Astrocyte of the cerebellum (primary cell): ENCODE results near the gene TRIM29.

Experiments
- DNase-seq: peaks from one replicate; pipeline ENCODE4 v3.0.0-alpha.2; 2011; ENCODE audit warnings: low read depth
- H3K4me3 ChIP-seq: 2 replicates; pipeline ENCODE4 v1.5.1; 2011; ENCODE audit warnings: mild to moderate bottlenecking, low read depth, low read length, moderate library complexity
- in situ Hi-C: cut with HindIII; loops from 2 replicates; pipeline ENCODE4 v1.10.0; 2017; ENCODE audit warnings: low sequenced_read_pairs
- TF ChIP-seq, protein P1 (sequence below): IDR thresholded peaks from 2 replicates; pipeline ENCODE4 v1.5.1; 2012; ENCODE audit warnings: low read length, low read depth, moderate library complexity, mild to moderate bottlenecking; ENCODE audit errors: missing control alignments

TRIM29 gene, protein sequence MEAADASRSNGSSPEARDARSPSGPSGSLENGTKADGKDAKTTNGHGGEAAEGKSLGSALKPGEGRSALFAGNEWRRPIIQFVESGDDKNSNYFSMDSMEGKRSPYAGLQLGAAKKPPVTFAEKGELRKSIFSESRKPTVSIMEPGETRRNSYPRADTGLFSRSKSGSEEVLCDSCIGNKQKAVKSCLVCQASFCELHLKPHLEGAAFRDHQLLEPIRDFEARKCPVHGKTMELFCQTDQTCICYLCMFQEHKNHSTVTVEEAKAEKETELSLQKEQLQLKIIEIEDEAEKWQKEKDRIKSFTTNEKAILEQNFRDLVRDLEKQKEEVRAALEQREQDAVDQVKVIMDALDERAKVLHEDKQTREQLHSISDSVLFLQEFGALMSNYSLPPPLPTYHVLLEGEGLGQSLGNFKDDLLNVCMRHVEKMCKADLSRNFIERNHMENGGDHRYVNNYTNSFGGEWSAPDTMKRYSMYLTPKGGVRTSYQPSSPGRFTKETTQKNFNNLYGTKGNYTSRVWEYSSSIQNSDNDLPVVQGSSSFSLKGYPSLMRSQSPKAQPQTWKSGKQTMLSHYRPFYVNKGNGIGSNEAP

DNA sequence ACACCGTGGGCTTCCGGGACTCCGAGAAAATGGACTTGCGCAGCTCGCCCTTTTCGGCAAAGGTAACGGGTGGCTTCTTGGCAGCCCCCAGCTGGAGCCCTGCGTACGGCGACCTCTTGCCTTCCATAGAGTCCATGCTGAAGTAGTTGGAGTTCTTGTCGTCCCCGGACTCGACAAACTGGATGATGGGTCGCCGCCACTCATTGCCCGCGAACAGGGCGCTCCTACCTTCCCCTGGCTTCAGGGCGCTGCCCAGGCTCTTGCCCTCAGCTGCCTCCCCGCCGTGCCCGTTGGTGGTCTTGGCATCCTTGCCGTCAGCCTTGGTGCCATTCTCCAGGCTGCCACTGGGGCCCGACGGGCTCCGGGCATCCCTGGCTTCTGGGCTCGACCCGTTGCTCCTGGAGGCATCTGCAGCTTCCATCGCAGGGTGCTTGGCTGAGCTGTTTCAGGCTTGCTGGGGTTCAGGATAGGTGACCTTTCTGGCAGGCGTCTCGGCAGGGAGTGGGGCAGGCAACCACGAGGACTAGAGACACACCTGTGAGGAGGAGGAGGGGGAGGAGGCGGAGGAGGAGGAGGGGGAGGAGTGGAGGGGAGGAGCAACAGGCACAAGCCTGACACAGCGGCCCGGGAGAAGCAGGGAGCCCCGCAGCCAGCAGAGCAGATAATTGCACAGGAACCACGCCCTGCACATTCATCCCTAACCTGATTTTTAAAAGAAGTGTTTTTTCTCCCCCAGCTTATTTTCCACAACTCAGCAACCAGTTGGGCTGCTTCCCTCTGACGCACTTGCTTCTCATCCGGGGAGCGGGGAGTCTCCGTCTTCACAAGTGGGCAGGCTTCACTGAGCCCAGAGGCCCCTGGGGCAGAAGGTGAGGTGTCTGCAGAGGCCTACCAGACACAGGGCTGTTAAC, at the start of gene TRIM29:
Gene TRIM29 (minus strand): TSS at position 503 of the 911 bp plus-strand sequence. CDS start 82 bp downstream, at position 421.
- H3K4me3 ChIP-seq: no peak within 1 kb of the TSS
- in situ Hi-C loops: no loop called here
- no peak for DNase-seq
- TF ChIP-seq, protein P1, sequence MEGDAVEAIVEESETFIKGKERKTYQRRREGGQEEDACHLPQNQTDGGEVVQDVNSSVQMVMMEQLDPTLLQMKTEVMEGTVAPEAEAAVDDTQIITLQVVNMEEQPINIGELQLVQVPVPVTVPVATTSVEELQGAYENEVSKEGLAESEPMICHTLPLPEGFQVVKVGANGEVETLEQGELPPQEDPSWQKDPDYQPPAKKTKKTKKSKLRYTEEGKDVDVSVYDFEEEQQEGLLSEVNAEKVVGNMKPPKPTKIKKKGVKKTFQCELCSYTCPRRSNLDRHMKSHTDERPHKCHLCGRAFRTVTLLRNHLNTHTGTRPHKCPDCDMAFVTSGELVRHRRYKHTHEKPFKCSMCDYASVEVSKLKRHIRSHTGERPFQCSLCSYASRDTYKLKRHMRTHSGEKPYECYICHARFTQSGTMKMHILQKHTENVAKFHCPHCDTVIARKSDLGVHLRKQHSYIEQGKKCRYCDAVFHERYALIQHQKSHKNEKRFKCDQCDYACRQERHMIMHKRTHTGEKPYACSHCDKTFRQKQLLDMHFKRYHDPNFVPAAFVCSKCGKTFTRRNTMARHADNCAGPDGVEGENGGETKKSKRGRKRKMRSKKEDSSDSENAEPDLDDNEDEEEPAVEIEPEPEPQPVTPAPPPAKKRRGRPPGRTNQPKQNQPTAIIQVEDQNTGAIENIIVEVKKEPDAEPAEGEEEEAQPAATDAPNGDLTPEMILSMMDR: no peak

DNA sequence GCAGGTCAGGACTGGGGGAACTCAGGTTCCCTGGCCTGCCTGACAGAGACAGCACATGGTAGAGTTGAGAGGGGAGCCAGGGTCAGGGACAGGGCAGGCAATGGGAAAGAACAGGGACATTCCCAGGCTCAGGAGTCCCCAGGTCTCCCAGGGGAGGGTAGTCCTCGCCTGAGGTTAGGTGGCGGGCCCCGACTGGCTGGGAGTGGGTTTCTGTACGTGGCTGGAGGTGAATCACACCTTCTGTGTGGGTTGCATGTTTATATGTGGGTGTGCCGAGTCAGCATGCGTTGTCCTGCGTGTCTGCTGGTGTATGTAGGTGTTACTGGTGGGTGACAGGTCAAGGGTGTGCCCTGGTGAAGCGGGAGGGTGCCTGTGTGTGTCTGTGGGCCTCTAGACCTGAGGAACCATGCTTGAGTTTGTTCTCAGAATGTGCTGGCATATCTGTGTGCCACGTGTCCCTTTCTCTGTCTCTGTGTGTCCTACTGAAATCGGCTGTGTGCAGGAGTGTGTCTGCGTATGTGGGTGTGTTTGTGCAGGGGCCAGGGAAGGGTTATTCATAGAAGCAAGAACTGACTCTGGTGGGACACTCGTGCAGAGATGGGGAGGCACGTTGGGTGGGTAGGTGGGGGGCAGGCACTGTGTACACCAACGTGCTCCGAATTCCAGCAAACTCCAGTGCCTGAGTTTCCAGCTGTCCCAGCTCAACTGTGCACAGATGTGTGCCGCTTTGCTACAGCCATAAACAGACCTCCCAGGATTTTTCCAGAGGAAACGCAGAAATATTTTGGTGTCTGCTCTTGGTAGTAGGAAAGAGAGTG, 49.1 kb upstream of the TRIM29 start:
- H3K4me3 ChIP-seq: no peak overlapping the region
- TF ChIP-seq, protein P1: no peak
- DNase-seq: no peak
- in situ Hi-C loops: no loop called here

DNA sequence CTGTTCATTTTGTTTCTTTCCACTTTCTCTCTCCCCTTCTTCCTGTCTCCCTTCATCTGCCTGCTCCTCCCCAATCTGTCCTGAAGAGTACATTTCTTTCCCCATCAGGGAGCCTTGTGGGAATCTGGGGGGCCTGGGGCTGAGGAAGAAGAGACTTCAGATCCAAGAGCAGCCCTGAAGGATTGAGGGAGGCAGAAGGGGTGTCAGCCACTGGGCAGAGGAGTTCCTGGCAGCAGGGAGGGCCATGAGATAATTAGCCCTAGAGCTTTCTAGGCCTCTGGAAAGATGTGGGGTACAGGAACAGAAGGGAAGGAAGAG, 48.5 kb upstream of the TRIM29 start:
- H3K4me3 ChIP-seq: no peak overlapping the region
- in situ Hi-C loops: no loop called here
- TF ChIP-seq, protein P1: no peak
- no peak for DNase-seq

DNA sequence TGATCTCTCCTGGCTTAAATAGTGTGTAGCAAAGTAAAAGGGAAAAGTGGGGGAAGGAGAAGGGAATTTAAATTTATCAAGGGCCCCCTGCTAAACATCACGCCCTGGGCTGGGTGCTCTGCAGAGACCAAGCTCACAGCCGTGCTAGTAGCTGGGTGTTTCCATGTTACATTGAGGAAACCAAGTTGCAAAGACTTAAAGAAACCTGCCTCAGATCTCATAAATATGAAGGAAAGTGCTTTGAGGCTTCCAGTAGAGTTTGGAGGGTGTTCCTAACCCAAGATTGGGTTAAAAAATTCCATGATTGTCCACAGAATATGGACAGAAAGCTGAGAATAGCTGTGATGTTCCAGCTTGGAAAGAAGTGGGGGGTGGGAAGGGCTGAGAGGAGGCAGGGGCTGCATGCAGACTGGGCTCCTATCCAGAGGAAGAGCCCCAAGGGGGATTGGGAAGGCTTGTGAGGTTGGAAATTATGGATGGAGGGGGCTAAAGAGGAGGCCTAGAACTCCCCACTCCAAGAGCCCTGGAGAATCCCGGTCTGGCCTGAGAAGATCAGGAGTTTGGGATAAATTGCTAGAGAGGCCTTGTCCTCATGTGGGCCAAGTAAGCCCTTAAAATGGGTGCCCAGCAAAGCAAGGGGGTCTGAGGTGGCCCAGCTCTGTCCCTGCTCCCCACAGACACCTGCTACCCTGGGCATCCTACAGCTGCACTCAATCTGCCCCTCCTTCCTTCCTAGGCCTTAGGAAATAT, 48.0 kb upstream of the TRIM29 start:
- no peak for DNase-seq
- no peak overlapping the region for H3K4me3 ChIP-seq
- in situ Hi-C loops: no loop called here
- TF ChIP-seq, protein P1: no peak

DNA sequence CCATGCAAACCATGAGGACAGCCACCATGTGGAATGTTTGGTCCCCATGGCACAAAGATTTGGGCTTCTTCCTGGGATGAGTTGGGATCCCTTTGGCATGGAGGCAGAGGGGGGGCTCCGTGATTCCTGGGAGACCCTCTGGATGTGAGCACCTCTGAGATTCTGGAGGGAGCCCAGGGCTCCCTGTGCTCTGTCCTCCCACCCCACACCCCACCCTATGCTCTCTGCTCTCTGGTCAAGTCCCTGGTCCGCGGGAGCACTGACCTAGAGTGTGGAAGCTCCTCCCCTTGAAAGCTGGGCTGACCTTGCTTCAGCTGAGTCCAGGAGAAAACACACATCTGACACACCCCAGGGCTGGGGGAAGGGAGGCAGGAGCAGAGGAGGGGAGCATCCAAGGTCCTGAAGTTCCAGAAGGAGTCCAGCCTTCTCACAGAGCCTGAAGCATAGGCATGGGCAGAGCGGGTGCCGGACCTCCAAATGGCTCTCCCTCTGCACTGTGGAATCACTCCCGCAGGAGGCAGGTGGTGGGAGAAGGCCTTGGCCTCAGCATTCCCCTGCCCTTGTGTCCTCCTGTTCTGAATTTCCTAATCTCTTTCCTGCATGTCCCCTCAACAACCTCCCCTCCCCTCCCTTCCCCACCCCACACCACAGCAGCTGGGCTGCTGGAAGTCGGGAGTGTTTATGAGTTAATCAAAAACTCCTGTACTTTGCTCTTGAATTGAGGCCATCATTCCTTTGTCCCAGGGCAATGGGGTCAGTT, 47.2 kb upstream of the TRIM29 start:
- H3K4me3 ChIP-seq: no peak overlapping the region
- TF ChIP-seq, protein P1: no peak
- no peak for DNase-seq
- in situ Hi-C loops: no loop called here
